ENCODE data around the gene C3orf49.

C3orf49 gene

GRCh38 chr3:63819151-63819398 lies at the start of gene C3orf49:
Gene C3orf49 (plus strand): TSS chr3:63819299. CDS start chr3:63819472, 173 bp downstream.
- Histone ChIP-seq H3K27ac (ENCODE audit: low read length) (no peak within 1 kb of the TSS), H3K9ac (ENCODE audit: low read depth, low read length) (no peak within 1 kb of the TSS), H3K36me3 (ENCODE audit: insufficient read depth, low read depth, low read length) (no peaks in the 10 kb centered on the region), H3K4me3 (ENCODE audit: low read length) (no peak within 1 kb of the TSS), H3K9me3 (ENCODE audit: insufficient read depth, low read depth, low read length) (no peaks in the 10 kb centered on the region), H3K4me1 (ENCODE audit: insufficient read depth, low read length) (peaks cover 5% of the 10 kb centered on the region; the same call in 1 of the 2 replicates), H3K27me3 (ENCODE audit: insufficient read depth, low read length) (no peaks in the 10 kb centered on the region)

- Histone ChIP-seq H3K27ac (ENCODE audit: low read length) (no peak overlapping the region), H3K27me3 (ENCODE audit: insufficient read depth, low read length) (no peaks in the 10 kb centered on the region), H3K4me1 (ENCODE audit: insufficient read depth, low read length) (0 out of 2 replicates have a peak, but pooled peaks cover 5% of the 10 kb centered on the region), H3K36me3 (ENCODE audit: insufficient read depth, low read depth, low read length) (no peaks in the 10 kb centered on the region), H3K4me3 (ENCODE audit: low read length) (no peak overlapping the region), H3K9me3 (ENCODE audit: insufficient read depth, low read depth, low read length) (no peaks in the 10 kb centered on the region), H3K9ac (ENCODE audit: low read depth, low read length) (no peak overlapping the region)
Observed at GRCh38 chr3:63774781-63775180, 44.3 kb upstream of the C3orf49 start.

GRCh38 chr3:63779227-63779626 lies 39.9 kb upstream of the C3orf49 start:
- Histone ChIP-seq H3K27ac (ENCODE audit: low read length) (no peak overlapping the region), H3K9ac (ENCODE audit: low read depth, low read length) (no peak overlapping the region), H3K9me3 (ENCODE audit: insufficient read depth, low read depth, low read length) (no peaks in the 10 kb centered on the region), H3K4me1 (ENCODE audit: insufficient read depth, low read length) (0 out of 2 replicates have a peak, but pooled peaks cover 5% of the 10 kb centered on the region), H3K27me3 (ENCODE audit: insufficient read depth, low read length) (no peaks in the 10 kb centered on the region), H3K36me3 (ENCODE audit: insufficient read depth, low read depth, low read length) (no peaks in the 10 kb centered on the region), H3K4me3 (ENCODE audit: low read length) (no peak overlapping the region)

GRCh38 chr3:63791974-63792373 lies 27.1 kb upstream of the C3orf49 start:
- no peaks in the 10 kb centered on the region for H3K9me3 ChIP-seq (ENCODE audit: insufficient read depth, low read depth, low read length)
- no peak overlapping the region for H3K9ac ChIP-seq (ENCODE audit: low read depth, low read length)
- no peaks in the 10 kb centered on the region for H3K36me3 ChIP-seq (ENCODE audit: insufficient read depth, low read depth, low read length)
- H3K4me3 ChIP-seq (ENCODE audit: low read length) = no peak overlapping the region
- H3K27me3 ChIP-seq (ENCODE audit: insufficient read depth, low read length) = no peaks in the 10 kb centered on the region
- no peak overlapping the region for H3K27ac ChIP-seq (ENCODE audit: low read length)
- no peaks in the 10 kb centered on the region for H3K4me1 ChIP-seq (ENCODE audit: insufficient read depth, low read length)

GRCh38 chr3:63795438-63795837 lies 23.7 kb upstream of the C3orf49 start:
- H3K4me1 ChIP-seq (ENCODE audit: insufficient read depth, low read length) = no peaks in the 10 kb centered on the region
- H3K4me3 ChIP-seq (ENCODE audit: low read length) = no peak overlapping the region
- H3K9me3 ChIP-seq (ENCODE audit: insufficient read depth, low read depth, low read length) = no peaks in the 10 kb centered on the region
- H3K27ac ChIP-seq (ENCODE audit: low read length) = no peak overlapping the region
- H3K9ac ChIP-seq (ENCODE audit: low read depth, low read length) = no peak overlapping the region
- no peaks in the 10 kb centered on the region for H3K36me3 ChIP-seq (ENCODE audit: insufficient read depth, low read depth, low read length)
- H3K27me3 ChIP-seq (ENCODE audit: insufficient read depth, low read length) = no peaks in the 10 kb centered on the region

- H3K36me3 ChIP-seq (ENCODE audit: insufficient read depth, low read depth, low read length) = no peaks in the 10 kb centered on the region
- no peaks in the 10 kb centered on the region for H3K9me3 ChIP-seq (ENCODE audit: insufficient read depth, low read depth, low read length)
- H3K27me3 ChIP-seq (ENCODE audit: insufficient read depth, low read length) = no peaks in the 10 kb centered on the region
- H3K4me1 ChIP-seq (ENCODE audit: insufficient read depth, low read length) = no peaks in the 10 kb centered on the region
- H3K27ac ChIP-seq (ENCODE audit: low read length) = no peak overlapping the region
- H3K9ac ChIP-seq (ENCODE audit: low read depth, low read length) = no peak overlapping the region
- no peak overlapping the region for H3K4me3 ChIP-seq (ENCODE audit: low read length)
Observed at GRCh38 chr3:63798544-63798943, 20.6 kb upstream of the C3orf49 start.

- Histone ChIP-seq H3K4me1 (ENCODE audit: insufficient read depth, low read length) (no peaks in the 10 kb centered on the region), H3K4me3 (ENCODE audit: low read length) (no peak overlapping the region), H3K27ac (ENCODE audit: low read length) (no peak overlapping the region), H3K9ac (ENCODE audit: low read depth, low read length) (no peak overlapping the region), H3K36me3 (ENCODE audit: insufficient read depth, low read depth, low read length) (no peaks in the 10 kb centered on the region), H3K27me3 (ENCODE audit: insufficient read depth, low read length) (no peaks in the 10 kb centered on the region), H3K9me3 (ENCODE audit: insufficient read depth, low read depth, low read length) (no peaks in the 10 kb centered on the region)
Observed at GRCh38 chr3:63798949-63799348, 20.1 kb upstream of the C3orf49 start.

GRCh38 chr3:63800097-63800496 lies 19.0 kb upstream of the C3orf49 start:
- Histone ChIP-seq H3K27ac (ENCODE audit: low read length) (no peak overlapping the region), H3K4me3 (ENCODE audit: low read length) (no peak overlapping the region), H3K36me3 (ENCODE audit: insufficient read depth, low read depth, low read length) (no peaks in the 10 kb centered on the region), H3K4me1 (ENCODE audit: insufficient read depth, low read length) (no peaks in the 10 kb centered on the region), H3K9me3 (ENCODE audit: insufficient read depth, low read depth, low read length) (no peaks in the 10 kb centered on the region), H3K27me3 (ENCODE audit: insufficient read depth, low read length) (no peaks in the 10 kb centered on the region), H3K9ac (ENCODE audit: low read depth, low read length) (no peak overlapping the region)

- no peak overlapping the region for H3K9ac ChIP-seq (ENCODE audit: low read depth, low read length)
- no peak overlapping the region for H3K27ac ChIP-seq (ENCODE audit: low read length)
- no peaks in the 10 kb centered on the region for H3K9me3 ChIP-seq (ENCODE audit: insufficient read depth, low read depth, low read length)
- no peaks in the 10 kb centered on the region for H3K4me1 ChIP-seq (ENCODE audit: insufficient read depth, low read length)
- no peak overlapping the region for H3K4me3 ChIP-seq (ENCODE audit: low read length)
- H3K36me3 ChIP-seq (ENCODE audit: insufficient read depth, low read depth, low read length) = no peaks in the 10 kb centered on the region
- H3K27me3 ChIP-seq (ENCODE audit: insufficient read depth, low read length) = no peaks in the 10 kb centered on the region
Observed at GRCh38 chr3:63803911-63804310, 15.2 kb upstream of the C3orf49 start.

- H3K27ac ChIP-seq (ENCODE audit: low read length) = no peak overlapping the region
Observed at GRCh38 chr3:63807961-63808565, 11.0 kb upstream of the C3orf49 start.

GRCh38 chr3:63808633-63809032 lies 10.5 kb upstream of the C3orf49 start:
- no peak overlapping the region for H3K9ac ChIP-seq (ENCODE audit: low read depth, low read length)
- no peak overlapping the region for H3K27ac ChIP-seq (ENCODE audit: low read length)
- no peaks in the 10 kb centered on the region; the same call in 1 of the 2 replicates for H3K4me1 ChIP-seq (ENCODE audit: insufficient read depth, low read length)
- no peaks in the 10 kb centered on the region for H3K27me3 ChIP-seq (ENCODE audit: insufficient read depth, low read length)
- no peaks in the 10 kb centered on the region for H3K36me3 ChIP-seq (ENCODE audit: insufficient read depth, low read depth, low read length)
- no peaks in the 10 kb centered on the region for H3K9me3 ChIP-seq (ENCODE audit: insufficient read depth, low read depth, low read length)
- no peak overlapping the region for H3K4me3 ChIP-seq (ENCODE audit: low read length)

More at GRCh38 chr3:63807961-63808565, 11.0 kb upstream of the C3orf49 start:
- H3K36me3 ChIP-seq (ENCODE audit: insufficient read depth, low read depth, low read length) = no peaks in the 10 kb centered on the region
- H3K4me3 ChIP-seq (ENCODE audit: low read length) = no peak overlapping the region
- H3K9ac ChIP-seq (ENCODE audit: low read depth, low read length) = no peak overlapping the region
- no peaks in the 10 kb centered on the region for H3K9me3 ChIP-seq (ENCODE audit: insufficient read depth, low read depth, low read length)
- H3K27me3 ChIP-seq (ENCODE audit: insufficient read depth, low read length) = no peaks in the 10 kb centered on the region
- H3K4me1 ChIP-seq (ENCODE audit: insufficient read depth, low read length) = no peaks in the 10 kb centered on the region

- Histone ChIP-seq H3K4me3 (ENCODE audit: low read length) (no peak overlapping the region), H3K9me3 (ENCODE audit: insufficient read depth, low read depth, low read length) (no peaks in the 10 kb centered on the region), H3K4me1 (ENCODE audit: insufficient read depth, low read length) (peaks cover 6% of the 10 kb centered on the region; the same call in 1 of the 2 replicates), H3K27me3 (ENCODE audit: insufficient read depth, low read length) (no peaks in the 10 kb centered on the region), H3K36me3 (ENCODE audit: insufficient read depth, low read depth, low read length) (no peaks in the 10 kb centered on the region), H3K9ac (ENCODE audit: low read depth, low read length) (no peak overlapping the region), H3K27ac (ENCODE audit: low read length) (no peak overlapping the region)
Observed at GRCh38 chr3:63809607-63810006, 9.5 kb upstream of the C3orf49 start.
